ENCODE measurements around the gene GRIK4. TPM values are rescaled to one million over a fixed set of nuclear protein-coding genes. Genes with fewer than 3 reads are reported as not detected.

Gene GRIK4
- polyA plus RNA-seq, 1 donor from 2014 or later, result 3.4 TPM

DNA sequence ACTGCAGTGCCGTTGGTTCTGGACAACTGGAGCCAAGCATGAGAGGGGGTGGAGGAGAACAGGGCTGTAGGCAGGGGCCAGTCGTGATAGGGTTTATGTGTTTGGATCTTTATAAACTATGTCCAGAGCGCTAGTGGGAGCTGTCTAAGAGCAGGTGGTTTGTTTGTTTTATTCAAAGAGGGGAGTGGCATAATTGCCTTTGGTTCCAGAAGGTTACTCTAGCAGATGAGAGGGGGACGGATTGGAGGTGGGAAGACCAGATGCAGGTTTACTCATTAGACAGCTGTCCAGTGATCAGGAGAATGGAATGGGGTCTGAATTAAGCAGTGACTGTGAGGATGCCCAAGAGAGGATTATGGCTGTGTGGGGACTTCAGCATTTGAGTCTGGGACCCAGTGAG, 403.1 kb downstream of the GRIK4 start:
- Histone ChIP-seq H3K79me2 (replicated peaks; ENCODE audit: insufficient read depth, low read length) (no peaks in the 10 kb centered on the region), H2AFZ (ENCODE audit: low read depth, low read length) (no peak overlapping the region), H3K9me2 (ENCODE audit: insufficient read depth, low read length) (no peaks in the 10 kb centered on the region), H3K9ac (ENCODE audit: low read length) (peak overlapping the region; percentile 21), H3F3A (ENCODE audit: insufficient read depth, low read length, poor library complexity, severe bottlenecking) (no peaks in the 10 kb centered on the region), H4K20me1 (ENCODE audit: insufficient read depth) (no peaks in the 10 kb centered on the region), H3K27me3 (ENCODE audit: insufficient read depth, low read depth, low read length) (no peaks in the 10 kb centered on the region), H3K36me3 (ENCODE audit: insufficient read depth, low read length) (no peaks in the 10 kb centered on the region), H3K4me3 (ENCODE audit: low read length) (peak overlapping the region; percentile 30), H3K4me2 (ENCODE audit: low read length) (no peak overlapping the region), H3K27ac (ENCODE audit: low read length) (peak overlapping the region; percentile 70), H3K9me3 (ENCODE audit: low read length) (no peaks in the 10 kb centered on the region)
- TF ChIP-seq EP300 (conservative IDR thresholded peaks at IDR 0.05; ENCODE audit: poor library complexity, severe bottlenecking) (no peak), MXI1 (conservative IDR thresholded peaks at IDR 0.05; ENCODE audit: poor library complexity, severe bottlenecking) (no peak), CTCF (IDR thresholded peaks at IDR 0.05; ENCODE audit: poor library complexity, severe bottlenecking) (no peak), EZH2 (IDR thresholded peaks at IDR 0.05; ENCODE audit: borderline replicate concordance, insufficient read depth, low read length, poor library complexity, severe bottlenecking) (no peak), TAF1 (IDR thresholded peaks at IDR 0.05; ENCODE audit: low read depth) (no peak), RAD21 (conservative IDR thresholded peaks at IDR 0.05) (no peak), POLR2AphosphoS5 (IDR thresholded peaks at IDR 0.05) (no peak), SMC3 (conservative IDR thresholded peaks at IDR 0.05; ENCODE audit: poor library complexity) (no peak)
- TF ChIP-seq, protein P1, sequence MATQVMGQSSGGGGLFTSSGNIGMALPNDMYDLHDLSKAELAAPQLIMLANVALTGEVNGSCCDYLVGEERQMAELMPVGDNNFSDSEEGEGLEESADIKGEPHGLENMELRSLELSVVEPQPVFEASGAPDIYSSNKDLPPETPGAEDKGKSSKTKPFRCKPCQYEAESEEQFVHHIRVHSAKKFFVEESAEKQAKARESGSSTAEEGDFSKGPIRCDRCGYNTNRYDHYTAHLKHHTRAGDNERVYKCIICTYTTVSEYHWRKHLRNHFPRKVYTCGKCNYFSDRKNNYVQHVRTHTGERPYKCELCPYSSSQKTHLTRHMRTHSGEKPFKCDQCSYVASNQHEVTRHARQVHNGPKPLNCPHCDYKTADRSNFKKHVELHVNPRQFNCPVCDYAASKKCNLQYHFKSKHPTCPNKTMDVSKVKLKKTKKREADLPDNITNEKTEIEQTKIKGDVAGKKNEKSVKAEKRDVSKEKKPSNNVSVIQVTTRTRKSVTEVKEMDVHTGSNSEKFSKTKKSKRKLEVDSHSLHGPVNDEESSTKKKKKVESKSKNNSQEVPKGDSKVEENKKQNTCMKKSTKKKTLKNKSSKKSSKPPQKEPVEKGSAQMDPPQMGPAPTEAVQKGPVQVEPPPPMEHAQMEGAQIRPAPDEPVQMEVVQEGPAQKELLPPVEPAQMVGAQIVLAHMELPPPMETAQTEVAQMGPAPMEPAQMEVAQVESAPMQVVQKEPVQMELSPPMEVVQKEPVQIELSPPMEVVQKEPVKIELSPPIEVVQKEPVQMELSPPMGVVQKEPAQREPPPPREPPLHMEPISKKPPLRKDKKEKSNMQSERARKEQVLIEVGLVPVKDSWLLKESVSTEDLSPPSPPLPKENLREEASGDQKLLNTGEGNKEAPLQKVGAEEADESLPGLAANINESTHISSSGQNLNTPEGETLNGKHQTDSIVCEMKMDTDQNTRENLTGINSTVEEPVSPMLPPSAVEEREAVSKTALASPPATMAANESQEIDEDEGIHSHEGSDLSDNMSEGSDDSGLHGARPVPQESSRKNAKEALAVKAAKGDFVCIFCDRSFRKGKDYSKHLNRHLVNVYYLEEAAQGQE (IDR thresholded peaks at IDR 0.05; ENCODE audit: borderline replicate concordance), result no peak

- H4K20me1 ChIP-seq (ENCODE audit: insufficient read depth), result no peaks in the 10 kb centered on the region
- TF ChIP-seq RAD21 (conservative IDR thresholded peaks at IDR 0.05) (no peak), POLR2AphosphoS5 (IDR thresholded peaks at IDR 0.05) (no peak), EP300 (conservative IDR thresholded peaks at IDR 0.05; ENCODE audit: poor library complexity, severe bottlenecking) (no peak), CTCF (IDR thresholded peaks at IDR 0.05; ENCODE audit: poor library complexity, severe bottlenecking) (no peak), MXI1 (conservative IDR thresholded peaks at IDR 0.05; ENCODE audit: poor library complexity, severe bottlenecking) (no peak), EZH2 (IDR thresholded peaks at IDR 0.05; ENCODE audit: borderline replicate concordance, insufficient read depth, low read length, poor library complexity, severe bottlenecking) (no peak), SMC3 (conservative IDR thresholded peaks at IDR 0.05; ENCODE audit: poor library complexity) (no peak), TAF1 (IDR thresholded peaks at IDR 0.05; ENCODE audit: low read depth) (no peak)
- TF ChIP-seq, protein P1 (IDR thresholded peaks at IDR 0.05; ENCODE audit: borderline replicate concordance), result no peak
- H3K27me3 ChIP-seq (ENCODE audit: insufficient read depth, low read depth, low read length), result no peaks in the 10 kb centered on the region
- H3K4me2 ChIP-seq (ENCODE audit: low read length), result no peak overlapping the region
- no peaks in the 10 kb centered on the region for H3K79me2 ChIP-seq (replicated peaks; ENCODE audit: insufficient read depth, low read length)
- no peaks in the 10 kb centered on the region for H3K36me3 ChIP-seq (ENCODE audit: insufficient read depth, low read length)
- H3K9me2 ChIP-seq (ENCODE audit: insufficient read depth, low read length), result no peaks in the 10 kb centered on the region
- H3K4me3 ChIP-seq (ENCODE audit: low read length), result no peak overlapping the region
- H2AFZ ChIP-seq (ENCODE audit: low read depth, low read length), result no peak overlapping the region
- H3F3A ChIP-seq (ENCODE audit: insufficient read depth, low read length, poor library complexity, severe bottlenecking), result no peaks in the 10 kb centered on the region
- no peak overlapping the region for H3K27ac ChIP-seq (ENCODE audit: low read length)
- no peaks in the 10 kb centered on the region for H3K9me3 ChIP-seq (ENCODE audit: low read length)
- H3K9ac ChIP-seq (ENCODE audit: low read length), result no peak overlapping the region
Observed at GRCh38 chr11:120917559-120918239, 406.2 kb downstream of the GRIK4 start.

Measured in neural cell (in vitro differentiated cells).